Activated CD4-positive, alpha-beta T cell treated with anti-CD3 and anti-CD28 coated beads, Interleukin-2, Interleukin-4, amounts not matched to agents 100 ng/mL and 50 ng/mL, durations not matched to agents 16 hours and 8 hours (primary cell): ENCODE results near the gene GRIK3.

Experiments
- DNase-seq: peaks from one replicate; pipeline ENCODE4 v3.0.0-alpha.2; 2020; ENCODE audit warnings: low spot score

GRIK3 gene

DNA sequence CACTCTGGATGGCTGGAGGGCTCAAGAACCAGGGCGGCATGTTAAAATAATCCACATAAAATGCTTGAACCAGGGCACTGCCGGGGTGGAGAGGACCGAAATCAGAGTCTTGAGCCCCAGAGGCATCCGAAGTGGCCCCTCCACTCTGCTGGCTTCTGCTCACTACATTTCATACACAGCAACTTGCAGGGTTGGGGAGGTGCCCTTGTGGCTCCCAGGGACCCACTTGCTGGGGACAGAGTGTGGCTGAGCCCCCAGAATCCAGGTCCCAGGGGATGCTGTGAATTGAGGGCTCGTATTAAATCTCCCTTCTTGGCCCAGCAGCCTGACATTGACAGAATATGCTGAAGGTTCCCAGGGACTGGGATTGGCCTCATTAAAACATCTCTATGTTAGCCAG is 181.7 kb downstream of the GRIK3 start:
- DNase-seq: no peak

DNA sequence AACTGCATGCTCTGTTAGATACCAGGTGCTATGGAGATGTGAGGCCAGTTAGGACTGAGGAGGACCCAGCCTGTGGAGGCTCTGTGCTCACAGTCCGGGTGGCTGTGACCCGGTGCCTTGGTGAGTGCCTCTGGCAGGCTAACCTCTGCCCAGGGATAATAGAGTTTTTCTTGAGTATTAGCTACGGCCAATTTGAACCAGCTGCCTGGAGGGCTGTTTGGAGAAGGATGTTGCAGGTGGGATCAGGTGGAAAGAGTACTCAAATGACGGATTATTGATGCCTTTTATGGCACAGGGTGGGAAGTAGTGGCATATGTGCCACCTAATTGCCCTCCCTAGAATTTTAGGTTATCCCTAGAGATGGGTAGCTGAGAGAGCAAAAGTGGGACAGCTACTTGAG is 182.7 kb downstream of the GRIK3 start:
- no peak for DNase-seq

DNA sequence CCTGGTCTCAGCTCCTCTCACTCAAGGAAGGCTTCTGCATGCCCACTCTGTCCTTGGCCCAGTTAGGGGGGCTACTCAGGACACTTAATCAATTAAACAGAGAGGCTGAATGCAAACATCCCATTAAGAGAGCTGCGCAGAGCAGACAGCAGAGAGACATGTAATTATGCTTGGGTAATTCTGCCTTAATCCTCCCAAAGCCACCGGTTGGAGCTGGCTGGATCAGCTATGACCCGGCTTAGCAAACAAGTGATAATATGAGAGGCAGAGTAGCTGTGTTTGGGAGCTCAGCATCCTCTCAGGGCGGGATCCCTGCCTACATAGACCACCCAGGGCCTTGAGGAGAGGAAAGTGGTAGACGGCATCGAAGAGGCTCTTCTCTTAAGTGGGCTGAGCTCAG is 183.2 kb downstream of the GRIK3 start:
- no peak for DNase-seq

DNA sequence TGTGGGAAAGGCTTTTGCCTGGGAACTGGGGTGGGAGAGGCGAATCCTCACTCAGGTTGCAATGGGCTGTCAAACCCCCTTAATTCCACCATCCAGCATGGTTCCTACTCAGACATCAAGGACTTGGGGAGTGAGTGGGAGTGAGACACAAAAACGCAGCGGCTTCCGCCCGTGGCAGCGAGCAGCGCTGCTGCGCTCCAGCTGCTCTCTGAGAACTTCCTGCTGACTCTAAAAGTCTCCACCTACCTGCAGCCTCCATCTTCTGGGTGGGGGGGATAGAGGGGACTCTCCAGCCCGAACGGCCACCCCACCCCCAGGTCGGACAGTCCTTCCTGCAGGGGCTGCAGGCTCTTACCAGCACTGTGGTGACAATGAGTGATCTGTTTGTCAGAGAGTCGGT is 184.4 kb downstream of the GRIK3 start:
- no peak for DNase-seq

DNA sequence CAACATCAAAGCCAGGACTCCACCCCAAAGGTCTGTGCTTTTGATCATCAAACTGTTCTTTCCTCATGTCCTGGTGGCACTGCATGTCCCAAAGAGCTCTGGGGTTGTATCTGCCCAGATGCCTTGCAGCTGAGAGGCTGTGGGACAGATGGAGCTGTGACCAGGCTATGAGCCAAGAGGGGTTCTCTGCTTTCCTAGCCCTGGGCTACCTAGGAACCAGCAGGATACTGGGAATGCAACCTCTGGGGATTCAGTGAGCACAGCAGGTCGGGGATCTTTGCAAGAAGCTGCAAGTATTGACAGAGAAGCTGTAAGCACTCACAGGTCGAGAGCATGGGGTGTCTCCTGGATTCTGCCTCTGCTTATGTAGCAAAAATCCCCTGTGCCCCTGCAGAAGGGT is 186.6 kb downstream of the GRIK3 start:
- no peak for DNase-seq

DNA sequence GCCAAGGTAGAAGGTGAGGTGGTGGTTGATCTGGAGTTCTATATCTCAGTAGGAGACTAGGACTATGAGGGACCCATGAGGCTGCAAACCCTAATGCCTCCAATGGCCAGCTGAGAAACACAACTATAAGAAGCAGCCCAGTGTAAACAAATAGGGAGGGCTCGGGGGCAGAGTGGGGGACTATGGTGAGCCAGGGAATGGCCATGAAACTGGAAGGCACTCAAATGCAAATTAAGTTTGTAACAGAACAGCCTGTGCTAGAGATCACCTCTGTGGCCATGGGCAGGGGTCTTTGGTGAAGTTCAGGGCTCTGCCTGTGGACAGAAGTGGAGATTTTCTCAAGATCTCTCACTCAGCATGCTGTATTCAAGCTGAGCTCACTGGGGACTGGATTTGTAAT is 187.1 kb downstream of the GRIK3 start:
- no peak for DNase-seq

DNA sequence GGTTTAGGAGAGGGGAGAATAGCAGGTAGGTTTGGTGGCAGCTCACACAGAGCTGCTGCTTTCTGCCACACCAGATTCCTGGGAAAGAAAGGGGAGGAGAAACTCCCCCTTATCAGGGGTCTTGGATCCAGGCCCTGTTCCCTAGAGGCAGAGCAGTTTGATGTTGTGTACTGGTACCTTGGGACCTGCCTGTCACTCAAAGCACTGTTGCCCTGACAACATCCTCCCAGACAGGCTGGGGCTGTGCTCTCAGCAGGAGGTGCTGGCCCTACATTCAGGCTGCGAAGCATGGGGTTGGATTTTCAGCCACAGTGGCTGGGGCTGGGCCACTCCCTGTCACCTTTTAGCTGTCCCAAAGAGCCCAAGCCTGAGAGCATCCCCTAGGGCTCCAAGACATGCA is 188.0 kb downstream of the GRIK3 start:
- no peak for DNase-seq

DNA sequence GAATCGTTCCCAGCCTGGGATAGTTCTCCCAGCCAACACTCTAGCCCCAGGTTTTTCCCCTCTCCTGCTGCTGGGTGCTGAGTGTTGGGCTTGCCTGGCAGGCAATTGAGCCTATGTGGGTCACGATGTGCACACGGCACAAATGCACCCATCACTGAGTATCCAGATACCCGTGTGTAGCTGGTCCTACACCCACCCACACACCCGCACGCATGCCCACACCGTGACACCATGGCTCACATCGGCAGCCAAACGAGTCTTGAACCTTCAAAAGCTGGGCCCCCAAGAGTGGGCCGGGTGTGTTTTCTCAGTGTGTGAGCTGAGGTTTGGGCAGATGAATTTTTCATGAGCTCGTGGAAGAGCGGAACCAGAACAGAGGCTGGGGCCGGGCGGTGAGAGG is 188.5 kb downstream of the GRIK3 start:
- DNase-seq: no peak

DNA sequence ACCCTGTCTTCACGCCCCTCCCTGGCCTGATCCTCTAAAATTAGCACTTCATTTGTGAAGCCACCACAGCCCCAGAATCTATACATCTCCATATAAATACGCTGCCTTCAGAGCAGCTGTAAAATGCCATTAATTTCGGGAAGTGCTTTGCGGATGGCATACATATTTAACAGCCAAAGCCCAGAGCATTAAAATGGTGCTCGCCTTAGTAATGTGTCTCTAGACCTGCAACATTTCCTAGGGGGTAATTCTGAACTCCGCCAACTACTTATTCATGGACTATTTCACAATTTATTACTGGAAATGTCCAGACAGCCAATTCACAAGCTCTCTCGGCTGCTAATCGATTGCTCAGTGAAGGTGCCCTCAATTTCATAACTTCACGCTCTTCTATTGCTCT is 189.4 kb downstream of the GRIK3 start:
- DNase-seq: no peak

DNA sequence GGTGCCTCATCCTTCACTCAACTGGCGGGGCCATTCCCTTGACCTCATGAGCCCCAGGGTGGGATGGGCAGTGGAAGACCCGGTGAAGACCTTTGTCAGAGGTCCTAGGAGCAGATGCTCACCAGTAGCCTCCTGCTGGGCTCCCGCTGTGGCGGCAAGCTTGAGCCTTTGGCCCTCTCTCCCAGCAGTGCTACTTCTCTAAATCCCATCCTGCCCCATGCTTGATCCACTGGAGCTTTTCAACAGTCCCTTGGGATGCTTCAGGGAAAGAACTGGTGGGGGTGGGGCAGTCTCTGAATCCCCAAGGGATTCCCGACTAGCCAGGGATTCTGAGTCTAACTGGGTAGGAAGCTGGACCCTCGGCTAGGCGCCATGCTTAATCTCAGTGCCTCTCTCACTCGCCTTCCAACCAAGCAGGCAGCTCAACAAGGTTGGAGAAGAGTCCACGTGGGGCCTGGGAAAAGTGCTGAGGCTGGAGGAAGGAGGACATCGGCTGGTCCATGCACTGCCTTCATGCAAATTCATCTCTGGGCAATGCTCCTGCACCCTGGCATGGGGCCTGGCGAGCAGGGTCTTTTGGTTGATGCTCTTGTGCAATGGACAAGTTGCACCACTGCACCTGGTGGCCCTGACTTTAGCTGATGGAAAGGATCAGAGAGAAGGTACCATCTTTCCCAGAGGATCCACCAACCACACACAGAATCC is 190.3 kb downstream of the GRIK3 start:
- DNase-seq: no peak

DNA sequence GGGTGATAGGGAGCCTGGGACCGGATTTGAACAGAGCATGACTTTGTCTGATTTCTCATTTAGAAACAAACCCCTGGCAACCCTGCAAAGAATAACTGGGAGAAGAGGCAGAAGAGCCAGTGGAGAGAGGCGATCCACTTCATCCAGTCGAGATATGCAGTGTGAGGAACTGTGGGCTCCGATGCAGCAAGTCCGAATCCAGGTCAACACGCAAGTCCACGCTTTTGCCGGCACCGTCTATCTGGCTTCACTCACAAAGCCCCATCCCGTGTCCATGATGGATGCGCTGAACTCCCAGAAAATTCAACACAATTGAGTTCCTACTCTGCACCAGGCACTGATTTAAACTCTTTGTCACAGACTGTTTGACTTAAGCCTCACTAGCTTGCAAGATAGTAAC is 191.3 kb downstream of the GRIK3 start:
- DNase-seq: no peak

DNA sequence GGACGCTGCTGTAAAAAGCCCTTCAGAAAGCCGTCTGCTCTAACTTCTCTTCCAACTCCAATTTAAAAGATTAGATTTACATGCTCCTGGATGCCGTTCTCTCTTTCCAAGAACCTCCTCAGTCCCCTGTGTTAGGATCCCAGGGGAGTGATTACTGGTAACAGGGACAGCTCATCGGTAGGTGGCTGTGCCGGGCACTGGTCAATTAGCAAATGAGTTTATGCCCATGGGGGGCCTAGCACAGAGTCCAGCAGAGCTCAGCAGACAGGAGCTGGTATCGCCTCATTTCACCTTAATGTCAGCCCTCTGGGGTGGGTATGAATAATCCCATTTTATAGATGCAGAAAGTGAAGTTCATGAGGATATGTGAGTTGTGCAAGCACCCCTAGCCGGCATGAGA is 191.9 kb downstream of the GRIK3 start:
- DNase-seq: no peak

DNA sequence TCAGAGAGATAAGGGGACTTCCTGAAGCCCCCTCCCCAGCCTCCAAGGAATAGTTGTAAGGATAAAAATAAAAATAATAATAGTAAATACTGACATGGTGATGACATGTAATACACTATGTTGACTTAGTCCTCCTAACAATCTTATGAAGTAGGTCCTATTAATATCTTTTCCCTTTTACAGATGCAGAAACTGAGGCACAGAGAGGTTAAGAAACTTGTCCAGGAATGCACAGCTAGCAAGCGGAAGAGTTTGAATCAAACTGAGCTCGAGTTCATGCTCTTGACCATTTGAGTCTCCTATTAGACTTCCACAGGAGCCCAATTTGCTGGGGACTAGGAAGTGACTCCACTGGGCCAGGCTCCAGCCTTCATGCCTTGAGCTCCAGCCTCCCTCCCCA is 194.8 kb downstream of the GRIK3 start:
- DNase-seq: no peak

DNA sequence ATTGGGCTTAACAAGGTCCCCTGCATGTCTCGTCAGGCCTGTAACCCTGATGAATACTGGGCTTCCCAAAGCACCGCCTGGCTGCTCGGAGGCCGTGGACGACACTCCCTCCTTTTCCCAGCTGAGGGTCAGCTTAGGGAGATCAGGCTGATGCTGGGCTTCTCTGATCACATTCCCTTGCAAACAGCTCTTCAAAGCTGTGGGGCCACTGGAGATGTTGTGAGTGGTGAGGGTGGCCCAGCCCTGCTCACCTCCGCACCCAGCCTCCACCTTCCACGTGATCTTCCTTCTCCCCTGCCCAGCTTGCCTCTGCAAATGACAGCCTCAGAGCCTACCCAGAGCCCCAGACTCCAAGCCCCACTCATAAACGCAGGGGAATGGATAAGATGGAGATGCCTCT is 195.4 kb downstream of the GRIK3 start:
- DNase-seq: no peak

DNA sequence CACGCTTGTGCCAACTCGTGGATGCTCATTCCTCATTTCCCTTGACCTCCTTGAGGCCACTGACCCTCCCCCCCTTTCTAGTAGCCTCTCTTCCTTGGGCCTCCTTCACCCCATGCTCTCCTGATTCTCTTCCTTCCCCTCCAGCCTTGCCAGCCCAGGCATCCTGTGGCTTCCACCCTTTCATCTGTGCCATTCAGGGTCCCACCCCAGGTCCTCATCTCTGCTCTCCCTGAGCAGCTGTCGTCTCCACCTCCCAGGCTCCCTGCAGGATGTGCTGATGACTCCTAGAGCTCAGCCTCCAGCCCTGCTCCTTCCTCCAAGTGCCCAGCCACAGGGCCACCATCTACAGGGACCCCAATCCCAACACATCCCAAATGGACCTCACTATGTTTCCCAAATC is 197.4 kb downstream of the GRIK3 start:
- DNase-seq: no peak

DNA sequence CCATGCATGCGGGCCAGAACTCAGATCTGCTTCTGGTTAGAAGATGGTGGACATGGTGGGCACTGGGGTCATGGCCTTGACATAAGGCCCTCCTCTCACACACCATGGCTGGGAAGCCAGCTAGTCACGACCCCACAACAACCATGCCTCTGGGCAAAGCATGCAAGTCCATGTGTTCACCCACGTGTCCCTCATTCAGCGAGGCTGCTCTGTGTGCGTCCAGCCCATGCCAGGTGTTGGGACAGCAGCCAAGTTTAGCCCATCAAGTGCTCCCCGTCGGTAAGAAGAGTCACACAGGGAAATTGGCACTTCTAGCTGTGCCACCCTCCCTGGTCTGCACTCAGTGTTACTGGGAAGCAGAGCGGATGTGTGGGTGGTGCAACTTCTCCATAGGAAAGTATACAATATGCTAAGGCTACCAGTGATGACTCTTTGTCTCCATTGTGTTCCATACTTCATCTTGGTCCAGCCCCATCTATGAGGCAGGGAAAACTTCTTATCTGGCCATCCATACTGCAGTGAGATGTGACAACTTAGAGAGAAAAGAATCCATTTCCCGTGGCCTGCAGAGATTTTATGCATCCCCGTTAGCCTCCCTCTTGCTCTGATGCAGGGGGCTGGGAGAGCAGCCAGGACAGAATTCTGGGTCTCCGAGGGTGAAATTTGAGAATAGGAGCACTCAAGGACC is 198.0 kb downstream of the GRIK3 start:
- DNase-seq: no peak

DNA sequence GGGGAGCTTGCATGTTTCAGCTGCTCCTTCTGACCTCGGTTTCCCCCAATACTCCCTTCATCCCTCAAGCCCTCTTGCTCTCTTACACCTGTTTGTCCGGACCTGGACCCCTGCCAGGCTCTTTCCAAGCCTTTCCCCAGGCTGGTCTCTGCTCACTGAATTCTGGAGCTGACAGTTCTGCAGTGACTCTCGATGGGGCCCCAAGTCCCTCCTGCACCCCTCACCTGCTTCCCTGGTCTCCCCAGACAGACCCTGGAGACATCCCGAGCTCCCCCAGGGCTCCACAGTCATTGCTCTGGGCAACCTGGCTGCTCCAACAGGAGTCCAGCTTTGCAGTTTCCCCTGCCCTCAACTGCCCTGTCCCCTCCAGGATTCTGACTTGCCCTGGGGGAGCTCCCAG is 198.6 kb downstream of the GRIK3 start:
- DNase-seq: no peak

DNA sequence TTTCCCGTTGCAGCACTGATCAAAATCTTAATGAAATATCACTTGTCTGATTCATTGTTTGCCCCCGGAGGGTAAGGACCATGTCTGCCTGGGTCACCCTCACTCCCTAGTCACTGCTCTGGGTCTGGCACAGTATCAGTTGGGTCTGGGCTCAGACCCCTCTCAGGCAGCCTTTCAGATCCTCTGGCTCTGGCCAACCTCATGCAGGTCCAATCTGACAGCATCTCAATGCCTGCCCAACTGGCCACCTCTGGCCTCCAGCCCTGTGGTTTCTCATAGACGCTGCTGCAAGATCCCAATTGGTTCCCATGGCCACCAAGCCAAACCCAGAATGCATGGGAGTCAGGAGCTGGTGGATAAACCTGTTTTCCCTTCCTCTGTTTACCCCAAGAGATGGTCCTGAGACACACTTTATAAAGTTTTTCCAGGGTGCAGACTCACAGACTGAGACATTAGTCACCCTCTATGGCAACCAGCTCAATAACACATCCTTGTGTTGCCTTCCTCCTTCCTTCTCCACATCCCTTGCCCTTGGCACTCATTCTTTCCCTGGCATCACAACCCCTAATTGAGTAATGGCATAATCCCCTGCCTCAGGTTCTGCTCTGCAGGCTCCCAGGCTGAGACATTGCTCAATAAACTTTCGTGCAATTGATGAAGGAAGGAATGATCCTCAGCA is 199.2 kb downstream of the GRIK3 start:
- DNase-seq: no peak

DNA sequence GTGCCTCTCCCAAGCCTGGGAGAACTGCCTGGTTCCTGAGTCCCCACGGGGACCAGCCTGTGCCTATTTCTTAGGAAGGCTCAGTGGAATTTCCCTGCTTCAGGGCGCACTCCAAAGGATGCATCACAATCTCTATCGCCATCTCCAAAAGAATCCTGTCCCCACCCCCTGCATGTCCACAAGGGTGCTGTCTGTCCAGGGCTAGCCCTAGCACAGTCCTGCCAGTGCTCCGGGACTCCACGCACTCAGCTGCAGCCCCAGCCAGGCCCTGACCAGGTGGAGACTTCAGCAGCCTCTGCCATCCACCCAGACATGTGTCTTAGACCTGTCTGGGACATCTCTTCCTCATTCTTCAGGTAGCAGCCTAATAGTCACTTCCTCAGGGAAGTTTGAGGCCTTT is 199.7 kb downstream of the GRIK3 start:
- no peak for DNase-seq

DNA sequence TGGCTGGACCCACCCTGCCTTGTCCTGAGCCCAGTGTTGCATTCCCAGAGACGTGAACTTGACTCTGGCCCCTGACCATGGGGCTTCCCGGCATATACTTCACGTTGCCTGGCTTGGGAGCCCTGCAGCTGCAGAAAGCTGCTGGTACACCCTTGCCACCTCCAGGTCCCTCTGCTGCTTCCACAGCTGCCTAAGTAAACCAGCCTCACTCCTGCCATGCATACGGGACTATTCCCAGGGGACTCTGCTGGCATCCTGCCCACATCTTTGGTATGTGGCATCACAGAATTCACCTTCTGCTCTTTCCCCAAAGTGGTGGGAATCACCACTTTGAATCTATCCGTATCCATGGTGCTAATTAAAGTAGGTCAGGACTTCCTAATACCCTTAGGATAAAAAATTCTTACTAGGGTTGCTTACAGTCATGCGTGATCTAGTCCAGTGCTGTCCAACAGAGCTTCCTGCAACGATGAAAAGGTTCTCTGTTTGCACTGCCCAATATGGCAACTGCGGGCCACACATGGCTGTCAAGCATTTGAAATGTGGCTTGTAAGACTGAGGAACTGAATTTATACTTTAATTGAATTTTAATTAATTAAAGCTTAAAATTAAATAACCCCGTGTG is 203.0 kb downstream of the GRIK3 start:
- DNase-seq: no peak

DNA sequence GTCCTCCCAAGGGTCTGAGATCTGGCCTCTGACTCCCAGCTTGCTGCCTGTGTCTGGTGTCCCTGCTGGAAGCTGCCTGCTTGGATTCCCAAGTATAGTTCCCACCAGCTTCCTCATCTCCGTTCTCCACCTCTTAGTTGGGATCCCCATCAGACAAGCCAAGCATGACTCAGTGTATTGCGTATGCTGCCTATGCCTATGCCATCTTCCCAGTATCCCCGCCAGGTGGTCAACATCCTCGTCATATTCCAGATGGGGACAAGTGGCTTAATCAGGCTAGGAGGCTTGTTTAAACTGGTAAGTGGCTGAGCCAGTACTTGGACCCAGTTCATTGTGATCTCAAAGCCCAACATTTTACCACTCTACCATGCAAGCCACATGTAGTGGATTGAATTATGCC is 204.4 kb downstream of the GRIK3 start:
- DNase-seq: no peak

DNA sequence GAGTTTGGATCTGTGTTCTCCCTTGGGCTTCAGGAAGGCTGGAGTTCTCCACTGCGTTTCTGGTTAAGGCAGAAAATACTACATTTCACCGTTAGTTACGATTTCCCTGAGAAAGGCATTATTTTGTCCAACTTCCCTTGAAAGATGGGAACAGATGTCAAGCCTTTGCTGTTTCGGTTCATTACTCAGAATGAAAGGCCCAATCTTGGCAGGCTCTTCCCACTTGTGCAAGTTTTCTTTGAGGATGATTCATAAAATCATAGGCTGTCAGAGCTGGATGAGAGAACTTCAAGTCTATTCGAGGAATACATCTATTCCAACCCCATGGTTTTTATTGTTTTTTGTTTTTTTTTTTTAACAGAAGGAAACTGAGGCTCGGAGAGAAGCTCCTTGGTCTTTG is 205.2 kb downstream of the GRIK3 start:
- no peak for DNase-seq

DNA sequence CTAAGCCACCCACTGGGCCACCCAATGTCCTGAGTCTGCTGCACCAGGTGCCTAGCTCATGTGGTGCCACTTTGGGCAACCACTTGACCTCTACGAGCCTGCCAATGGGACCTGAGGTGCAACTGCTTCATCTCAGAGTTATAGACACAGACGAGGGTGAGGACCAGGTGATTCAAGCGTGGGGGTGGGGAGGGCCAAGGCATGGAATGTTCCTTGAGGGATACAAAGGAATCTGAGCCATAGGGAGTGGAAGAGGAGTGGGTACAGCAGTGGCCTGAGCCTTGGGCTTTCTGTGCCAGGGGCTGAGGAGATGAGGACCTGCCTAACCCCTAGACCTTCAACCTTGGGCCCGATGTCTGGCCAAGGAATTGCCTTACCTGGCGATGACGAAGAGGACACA is 209.1 kb downstream of the GRIK3 start:
- DNase-seq: no peak
